HEK293 (cell line): ENCODE data around the gene ACACB.

Experiments
- CTCF ChIA-PET: fragments of 350-600 bp; formaldehyde crosslinking; extraction: SDS; loops from one replicate; lab custom pipeline; 2021; ENCODE audit warnings: antibody characterized with exemption; lab: Yijun Ruan, JAX
- POLR2A ChIA-PET: fragments of 300-600 bp; formaldehyde crosslinking; extraction: SDS; loops from one replicate; lab custom pipeline; 2020; ENCODE audit warnings: antibody characterized with exemption, inconsistent platforms; lab: Yijun Ruan, JAX
- H3K27ac ChIP-seq: fragments of 200-500 bp; sonication (Bioruptor generic); 2 replicates; pipeline ENCODE4 v1.5.1; 2014; ENCODE audit warnings: low read depth, low read length, control low read depth, inconsistent platforms; ENCODE audit errors: extremely low read depth
- H3K36me3 ChIP-seq, 2 experiments: fragments of 200-500 bp in 1 of 2; sonication (Bioruptor generic) in 1 of 2; 1 replicate in 1 of 2; 2 replicates in 1 of 2; pipeline ENCODE4 v1.5.1; 2014 to 2017; ENCODE audit warnings: inconsistent platforms in 2 of 2, low read length in 2 of 2; ENCODE audit not compliant: control insufficient read depth in 2 of 2, insufficient read depth in 1 of 2
- H3K4me1 ChIP-seq: fragments of 200-500 bp; sonication (Bioruptor generic); 2 replicates; pipeline ENCODE4 v1.5.1; 2014; ENCODE audit warnings: mild to moderate bottlenecking, low read length, inconsistent platforms; ENCODE audit not compliant: control insufficient read depth, insufficient read depth
- H3K4me3 ChIP-seq: 2 replicates; pipeline ENCODE4 v1.5.1; 2011; ENCODE audit warnings: low read depth, mild to moderate bottlenecking, control low read depth, low read length, moderate library complexity
- H3K9me3 ChIP-seq: fragments of 200-500 bp; sonication (Bioruptor generic); 2 replicates; pipeline ENCODE4 v1.5.1; 2014; ENCODE audit warnings: low read depth, low read length, inconsistent platforms; ENCODE audit not compliant: control insufficient read depth, insufficient read depth
- BCL11A ChIP-seq: fragments of 450-650 bp; formaldehyde crosslinking; IDR thresholded peaks from 2 replicates; pipeline ENCODE4 v1.5.1; 2016; ENCODE audit warnings: low read depth, missing biosample characterization, missing genetic modification characterization
- MZF1 ChIP-seq: fragments of 450-650 bp; formaldehyde crosslinking; IDR thresholded peaks from 2 replicates; pipeline ENCODE4 v1.5.1; 2017; ENCODE audit warnings: missing biosample characterization, missing genetic modification characterization, borderline replicate concordance
- SETDB1 ChIP-seq: IDR thresholded peaks from one replicate; pipeline ENCODE4 v1.6.1; 2017; ENCODE audit warnings: mild to moderate bottlenecking, low read length, moderate library complexity, mixed read lengths; ENCODE audit not compliant: insufficient read length
- ZBTB17 ChIP-seq: fragments of 450-650 bp; formaldehyde crosslinking; IDR thresholded peaks from 2 replicates; pipeline ENCODE4 v1.5.1; 2016; ENCODE audit warnings: missing biosample characterization, missing genetic modification characterization
- ZNF214 ChIP-seq: fragments of 450-650 bp; formaldehyde crosslinking; IDR thresholded peaks from 2 replicates; pipeline ENCODE4 v1.5.1; 2017; ENCODE audit warnings: missing biosample characterization, mild to moderate bottlenecking, missing genetic modification characterization, borderline replicate concordance
- ZNF514 ChIP-seq: fragments of 450-650 bp; formaldehyde crosslinking; IDR thresholded peaks from 2 replicates; pipeline ENCODE4 v1.5.1; 2016; ENCODE audit warnings: missing biosample characterization, missing genetic modification characterization
- ZNF561 ChIP-seq: fragments of 450-650 bp; IDR thresholded peaks from 2 replicates; pipeline ENCODE4 v1.5.1; 2018; ENCODE audit warnings: missing biosample characterization, missing genetic modification characterization, borderline replicate concordance
- ZNF596 ChIP-seq: fragments of 450-650 bp; IDR thresholded peaks from 2 replicates; pipeline ENCODE4 v1.5.0; 2018; ENCODE audit warnings: missing biosample characterization, mild to moderate bottlenecking, missing genetic modification characterization, moderate library complexity
- ZNF707 ChIP-seq: fragments of 450-650 bp; formaldehyde crosslinking; IDR thresholded peaks from 2 replicates; pipeline ENCODE4 v1.5.1; 2016; ENCODE audit warnings: missing biosample characterization, missing genetic modification characterization
- ZNF776 ChIP-seq: fragments of 450-650 bp; formaldehyde crosslinking; IDR thresholded peaks from 2 replicates; pipeline ENCODE4 v1.5.0; 2017; ENCODE audit warnings: missing biosample characterization, missing genetic modification characterization, borderline replicate concordance
- ZNF791 ChIP-seq: fragments of 450-650 bp; formaldehyde crosslinking; IDR thresholded peaks from 2 replicates; pipeline ENCODE4 v1.5.1; 2016; ENCODE audit warnings: missing biosample characterization, missing genetic modification characterization
- ZNF843 ChIP-seq: fragments of 450-650 bp; formaldehyde crosslinking; IDR thresholded peaks from 2 replicates; pipeline ENCODE4 v1.5.1; 2016; ENCODE audit warnings: missing biosample characterization, missing genetic modification characterization
- TF ChIP-seq, protein P1 (sequence below): fragments of 450-650 bp; formaldehyde crosslinking; IDR thresholded peaks from 2 replicates; pipeline ENCODE4 v1.5.1; 2016; ENCODE audit warnings: missing biosample characterization, missing genetic modification characterization, borderline replicate concordance
- TF ChIP-seq, protein P2 (sequence below): fragments of 450-650 bp; formaldehyde crosslinking; IDR thresholded peaks from 2 replicates; pipeline ENCODE4 v1.5.1; 2016; ENCODE audit warnings: missing biosample characterization, missing genetic modification characterization
- TF ChIP-seq, protein P3 (sequence below): fragments of 450-650 bp; formaldehyde crosslinking; IDR thresholded peaks from 2 replicates; pipeline ENCODE4 v1.5.1; 2016; ENCODE audit warnings: missing biosample characterization, missing genetic modification characterization
- TF ChIP-seq, protein P4 (sequence below): fragments of 450-650 bp; formaldehyde crosslinking; IDR thresholded peaks from 2 replicates; pipeline ENCODE4 v1.5.1; 2016; ENCODE audit warnings: missing biosample characterization, missing genetic modification characterization
- TF ChIP-seq, protein P5 (sequence below): fragments of 450-650 bp; formaldehyde crosslinking; IDR thresholded peaks from 2 replicates; pipeline ENCODE4 v1.5.1; 2016; ENCODE audit warnings: missing biosample characterization, missing genetic modification characterization

Gene ACACB

DNA sequence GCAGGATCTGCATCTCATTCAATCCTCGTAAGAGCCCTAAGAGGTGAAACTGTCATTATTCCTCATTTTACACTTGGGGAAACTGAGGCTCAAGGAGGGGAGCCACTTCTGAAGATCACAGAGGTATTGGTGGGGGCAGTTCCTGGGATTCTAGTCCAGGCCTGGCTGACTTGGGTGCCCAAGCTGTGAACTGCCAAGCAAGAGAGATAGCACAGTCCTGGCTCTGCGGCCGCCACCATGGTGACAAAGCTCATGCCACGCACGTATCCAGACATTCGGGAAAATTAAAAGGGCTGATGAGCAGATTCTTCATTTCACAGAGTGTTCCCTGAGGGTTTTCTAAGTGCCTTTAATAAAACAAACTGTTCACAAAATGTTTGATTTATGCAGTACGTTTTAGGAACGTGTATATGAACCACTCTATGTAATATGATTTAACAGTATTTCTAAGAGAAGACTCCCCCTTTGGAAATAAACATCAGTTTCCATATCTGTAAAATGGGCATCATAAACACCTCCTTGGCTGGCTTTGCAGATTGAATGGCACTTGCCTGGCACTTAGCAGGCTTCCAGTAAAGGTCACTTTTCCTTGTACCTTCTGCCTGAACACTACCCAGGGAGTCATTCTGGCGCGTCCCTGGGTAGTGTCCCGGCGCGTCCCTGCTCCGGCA, 84.6 kb downstream of the ACACB start:
- H3K36me3 ChIP-seq: peaks cover 0 to 24% of the 10 kb centered on the region in 2 experiments; a peak in 2 of 3 replicates
- POLR2A ChIA-PET: interaction anchor here (0.5 kb wide), 1 partner anchor 78 kb away, joined by 4 read pairs; no protein-coding TSS in a partner anchor
- TF ChIP-seq ZNF843 (tag by site-specific recombination): no peak
- TF ChIP-seq ZNF596 (tag by site-specific recombination): no peak
- TF ChIP-seq, protein P1, sequence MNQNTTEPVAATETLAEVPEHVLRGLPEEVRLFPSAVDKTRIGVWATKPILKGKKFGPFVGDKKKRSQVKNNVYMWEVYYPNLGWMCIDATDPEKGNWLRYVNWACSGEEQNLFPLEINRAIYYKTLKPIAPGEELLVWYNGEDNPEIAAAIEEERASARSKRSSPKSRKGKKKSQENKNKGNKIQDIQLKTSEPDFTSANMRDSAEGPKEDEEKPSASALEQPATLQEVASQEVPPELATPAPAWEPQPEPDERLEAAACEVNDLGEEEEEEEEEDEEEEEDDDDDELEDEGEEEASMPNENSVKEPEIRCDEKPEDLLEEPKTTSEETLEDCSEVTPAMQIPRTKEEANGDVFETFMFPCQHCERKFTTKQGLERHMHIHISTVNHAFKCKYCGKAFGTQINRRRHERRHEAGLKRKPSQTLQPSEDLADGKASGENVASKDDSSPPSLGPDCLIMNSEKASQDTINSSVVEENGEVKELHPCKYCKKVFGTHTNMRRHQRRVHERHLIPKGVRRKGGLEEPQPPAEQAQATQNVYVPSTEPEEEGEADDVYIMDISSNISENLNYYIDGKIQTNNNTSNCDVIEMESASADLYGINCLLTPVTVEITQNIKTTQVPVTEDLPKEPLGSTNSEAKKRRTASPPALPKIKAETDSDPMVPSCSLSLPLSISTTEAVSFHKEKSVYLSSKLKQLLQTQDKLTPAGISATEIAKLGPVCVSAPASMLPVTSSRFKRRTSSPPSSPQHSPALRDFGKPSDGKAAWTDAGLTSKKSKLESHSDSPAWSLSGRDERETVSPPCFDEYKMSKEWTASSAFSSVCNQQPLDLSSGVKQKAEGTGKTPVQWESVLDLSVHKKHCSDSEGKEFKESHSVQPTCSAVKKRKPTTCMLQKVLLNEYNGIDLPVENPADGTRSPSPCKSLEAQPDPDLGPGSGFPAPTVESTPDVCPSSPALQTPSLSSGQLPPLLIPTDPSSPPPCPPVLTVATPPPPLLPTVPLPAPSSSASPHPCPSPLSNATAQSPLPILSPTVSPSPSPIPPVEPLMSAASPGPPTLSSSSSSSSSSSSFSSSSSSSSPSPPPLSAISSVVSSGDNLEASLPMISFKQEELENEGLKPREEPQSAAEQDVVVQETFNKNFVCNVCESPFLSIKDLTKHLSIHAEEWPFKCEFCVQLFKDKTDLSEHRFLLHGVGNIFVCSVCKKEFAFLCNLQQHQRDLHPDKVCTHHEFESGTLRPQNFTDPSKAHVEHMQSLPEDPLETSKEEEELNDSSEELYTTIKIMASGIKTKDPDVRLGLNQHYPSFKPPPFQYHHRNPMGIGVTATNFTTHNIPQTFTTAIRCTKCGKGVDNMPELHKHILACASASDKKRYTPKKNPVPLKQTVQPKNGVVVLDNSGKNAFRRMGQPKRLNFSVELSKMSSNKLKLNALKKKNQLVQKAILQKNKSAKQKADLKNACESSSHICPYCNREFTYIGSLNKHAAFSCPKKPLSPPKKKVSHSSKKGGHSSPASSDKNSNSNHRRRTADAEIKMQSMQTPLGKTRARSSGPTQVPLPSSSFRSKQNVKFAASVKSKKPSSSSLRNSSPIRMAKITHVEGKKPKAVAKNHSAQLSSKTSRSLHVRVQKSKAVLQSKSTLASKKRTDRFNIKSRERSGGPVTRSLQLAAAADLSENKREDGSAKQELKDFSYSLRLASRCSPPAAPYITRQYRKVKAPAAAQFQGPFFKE (tag by site-specific recombination): no peak
- TF ChIP-seq ZNF707 (tag by site-specific recombination): no peak
- no peak for TF ChIP-seq ZNF776
- TF ChIP-seq, protein P2, sequence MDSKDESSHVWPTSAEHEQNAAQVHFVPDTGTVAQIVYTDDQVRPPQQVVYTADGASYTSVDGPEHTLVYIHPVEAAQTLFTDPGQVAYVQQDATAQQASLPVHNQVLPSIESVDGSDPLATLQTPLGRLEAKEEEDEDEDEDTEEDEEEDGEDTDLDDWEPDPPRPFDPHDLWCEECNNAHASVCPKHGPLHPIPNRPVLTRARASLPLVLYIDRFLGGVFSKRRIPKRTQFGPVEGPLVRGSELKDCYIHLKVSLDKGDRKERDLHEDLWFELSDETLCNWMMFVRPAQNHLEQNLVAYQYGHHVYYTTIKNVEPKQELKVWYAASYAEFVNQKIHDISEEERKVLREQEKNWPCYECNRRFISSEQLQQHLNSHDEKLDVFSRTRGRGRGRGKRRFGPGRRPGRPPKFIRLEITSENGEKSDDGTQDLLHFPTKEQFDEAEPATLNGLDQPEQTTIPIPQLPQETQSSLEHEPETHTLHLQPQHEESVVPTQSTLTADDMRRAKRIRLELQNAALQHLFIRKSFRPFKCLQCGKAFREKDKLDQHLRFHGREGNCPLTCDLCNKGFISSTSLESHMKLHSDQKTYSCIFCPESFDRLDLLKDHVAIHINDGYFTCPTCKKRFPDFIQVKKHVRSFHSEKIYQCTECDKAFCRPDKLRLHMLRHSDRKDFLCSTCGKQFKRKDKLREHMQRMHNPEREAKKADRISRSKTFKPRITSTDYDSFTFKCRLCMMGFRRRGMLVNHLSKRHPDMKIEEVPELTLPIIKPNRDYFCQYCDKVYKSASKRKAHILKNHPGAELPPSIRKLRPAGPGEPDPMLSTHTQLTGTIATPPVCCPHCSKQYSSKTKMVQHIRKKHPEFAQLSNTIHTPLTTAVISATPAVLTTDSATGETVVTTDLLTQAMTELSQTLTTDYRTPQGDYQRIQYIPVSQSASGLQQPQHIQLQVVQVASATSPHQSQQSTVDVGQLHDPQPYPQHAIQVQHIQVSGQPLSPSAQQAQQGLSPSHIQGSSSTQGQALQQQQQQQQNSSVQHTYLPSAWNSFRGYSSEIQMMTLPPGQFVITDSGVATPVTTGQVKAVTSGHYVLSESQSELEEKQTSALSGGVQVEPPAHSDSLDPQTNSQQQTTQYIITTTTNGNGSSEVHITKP (tag by site-specific recombination): no peak
- H3K27ac ChIP-seq: no peak overlapping the region
- H3K4me3 ChIP-seq: no peak overlapping the region
- H3K9me3 ChIP-seq: no peaks in the 10 kb centered on the region
- CTCF ChIA-PET: interaction anchor here (0.5 to 1.3 kb wide), 2 partner anchors 66 to 89 kb away, joined by 3 to 5 read pairs; no protein-coding TSS in a partner anchor
- no peaks in the 10 kb centered on the region for H3K4me1 ChIP-seq

DNA sequence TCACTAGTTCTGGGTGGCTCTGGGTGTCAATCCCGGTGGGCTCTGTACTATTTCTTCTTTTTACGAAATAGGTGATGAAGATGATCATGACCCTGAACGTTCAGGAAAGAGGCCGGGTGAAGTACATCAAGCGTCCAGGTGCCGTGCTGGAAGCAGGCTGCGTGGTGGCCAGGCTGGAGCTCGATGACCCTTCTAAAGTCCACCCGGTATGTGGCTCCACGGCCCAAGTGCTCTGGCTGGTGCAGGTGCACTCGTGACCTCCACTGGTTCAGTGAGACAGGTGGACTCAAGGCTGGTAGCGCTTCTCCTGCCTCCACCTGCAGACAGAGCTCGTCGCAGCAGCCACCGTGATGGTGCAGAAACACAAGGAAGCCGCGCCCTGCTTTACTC, 85.1 kb downstream of the ACACB start:
- H3K4me1 ChIP-seq: no peaks in the 10 kb centered on the region
- POLR2A ChIA-PET: interaction anchor here (0.5 kb wide), 1 partner anchor 78 kb away, joined by 4 read pairs; no protein-coding TSS in a partner anchor
- no peak overlapping the region for H3K4me3 ChIP-seq
- CTCF ChIA-PET: interaction anchor here (0.7 to 1.3 kb wide), 2 partner anchors 90 to 122 kb away, joined by 3 to 5 read pairs; no protein-coding TSS in a partner anchor
- H3K36me3 ChIP-seq: peaks cover 0 to 18% of the 10 kb centered on the region in 2 experiments; a peak in 2 of 3 replicates
- no peak overlapping the region for H3K27ac ChIP-seq
- TF ChIP-seq ZNF561 (tag by site-specific recombination) (no peak), ZNF214 (tag by site-specific recombination) (no peak), ZNF514 (tag by site-specific recombination) (no peak), BCL11A (tag by site-specific recombination) (no peak), MZF1 (no peak), SETDB1 (no peak), ZNF791 (no peak), ZBTB17 (tag by site-specific recombination) (no peak)
- TF ChIP-seq, protein P3, sequence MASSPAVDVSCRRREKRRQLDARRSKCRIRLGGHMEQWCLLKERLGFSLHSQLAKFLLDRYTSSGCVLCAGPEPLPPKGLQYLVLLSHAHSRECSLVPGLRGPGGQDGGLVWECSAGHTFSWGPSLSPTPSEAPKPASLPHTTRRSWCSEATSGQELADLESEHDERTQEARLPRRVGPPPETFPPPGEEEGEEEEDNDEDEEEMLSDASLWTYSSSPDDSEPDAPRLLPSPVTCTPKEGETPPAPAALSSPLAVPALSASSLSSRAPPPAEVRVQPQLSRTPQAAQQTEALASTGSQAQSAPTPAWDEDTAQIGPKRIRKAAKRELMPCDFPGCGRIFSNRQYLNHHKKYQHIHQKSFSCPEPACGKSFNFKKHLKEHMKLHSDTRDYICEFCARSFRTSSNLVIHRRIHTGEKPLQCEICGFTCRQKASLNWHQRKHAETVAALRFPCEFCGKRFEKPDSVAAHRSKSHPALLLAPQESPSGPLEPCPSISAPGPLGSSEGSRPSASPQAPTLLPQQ: no peak
- TF ChIP-seq, protein P4, sequence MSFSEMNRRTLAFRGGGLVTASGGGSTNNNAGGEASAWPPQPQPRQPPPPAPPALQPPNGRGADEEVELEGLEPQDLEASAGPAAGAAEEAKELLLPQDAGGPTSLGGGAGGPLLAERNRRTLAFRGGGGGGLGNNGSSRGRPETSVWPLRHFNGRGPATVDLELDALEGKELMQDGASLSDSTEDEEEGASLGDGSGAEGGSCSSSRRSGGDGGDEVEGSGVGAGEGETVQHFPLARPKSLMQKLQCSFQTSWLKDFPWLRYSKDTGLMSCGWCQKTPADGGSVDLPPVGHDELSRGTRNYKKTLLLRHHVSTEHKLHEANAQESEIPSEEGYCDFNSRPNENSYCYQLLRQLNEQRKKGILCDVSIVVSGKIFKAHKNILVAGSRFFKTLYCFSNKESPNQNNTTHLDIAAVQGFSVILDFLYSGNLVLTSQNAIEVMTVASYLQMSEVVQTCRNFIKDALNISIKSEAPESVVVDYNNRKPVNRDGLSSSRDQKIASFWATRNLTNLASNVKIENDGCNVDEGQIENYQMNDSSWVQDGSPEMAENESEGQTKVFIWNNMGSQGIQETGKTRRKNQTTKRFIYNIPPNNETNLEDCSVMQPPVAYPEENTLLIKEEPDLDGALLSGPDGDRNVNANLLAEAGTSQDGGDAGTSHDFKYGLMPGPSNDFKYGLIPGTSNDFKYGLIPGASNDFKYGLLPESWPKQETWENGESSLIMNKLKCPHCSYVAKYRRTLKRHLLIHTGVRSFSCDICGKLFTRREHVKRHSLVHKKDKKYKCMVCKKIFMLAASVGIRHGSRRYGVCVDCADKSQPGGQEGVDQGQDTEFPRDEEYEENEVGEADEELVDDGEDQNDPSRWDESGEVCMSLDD (tag by site-specific recombination): no peak
- TF ChIP-seq, protein P5, sequence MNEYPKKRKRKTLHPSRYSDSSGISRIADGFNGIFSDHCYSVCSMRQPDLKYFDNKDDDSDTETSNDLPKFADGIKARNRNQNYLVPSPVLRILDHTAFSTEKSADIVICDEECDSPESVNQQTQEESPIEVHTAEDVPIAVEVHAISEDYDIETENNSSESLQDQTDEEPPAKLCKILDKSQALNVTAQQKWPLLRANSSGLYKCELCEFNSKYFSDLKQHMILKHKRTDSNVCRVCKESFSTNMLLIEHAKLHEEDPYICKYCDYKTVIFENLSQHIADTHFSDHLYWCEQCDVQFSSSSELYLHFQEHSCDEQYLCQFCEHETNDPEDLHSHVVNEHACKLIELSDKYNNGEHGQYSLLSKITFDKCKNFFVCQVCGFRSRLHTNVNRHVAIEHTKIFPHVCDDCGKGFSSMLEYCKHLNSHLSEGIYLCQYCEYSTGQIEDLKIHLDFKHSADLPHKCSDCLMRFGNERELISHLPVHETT (tag by site-specific recombination): no peak
- TF ChIP-seq, all 188 proteins: peak for 0
- H3K9me3 ChIP-seq: no peaks in the 10 kb centered on the region
